ENCODE measurements around the gene MLLT10.

The MLLT10 gene

GRCh38 chr10:21677551-21677950 lies 143.5 kb downstream of the MLLT10 start:
- no peak for TF ChIP-seq CTCF (IDR thresholded peaks at IDR 0.05)
- Histone ChIP-seq H3K27ac (no peak overlapping the region), H3K4me3 (no peak overlapping the region)
- DNase-seq (ENCODE audit: low spot score): no peak

- no peak for DNase-seq (ENCODE audit: low spot score)
- no peak for TF ChIP-seq CTCF (IDR thresholded peaks at IDR 0.05)
- no peak overlapping the region for H3K27ac ChIP-seq
- H3K4me3 ChIP-seq: no peak overlapping the region
These were observed 147.1 kb downstream of the MLLT10 start for GRCh38 chr10:21681156-21681555.

GRCh38 chr10:21687266-21688008 lies 153.4 kb downstream of the MLLT10 start:
- no peak for TF ChIP-seq CTCF (IDR thresholded peaks at IDR 0.05)
- DNase-seq (ENCODE audit: low spot score): no peak
- no peak overlapping the region for H3K27ac ChIP-seq
- no peak overlapping the region for H3K4me3 ChIP-seq

GRCh38 chr10:21688009-21688332 lies 153.9 kb downstream of the MLLT10 start:
- no peak overlapping the region for H3K27ac ChIP-seq
- DNase-seq (ENCODE audit: low spot score): no peak
- no peak overlapping the region for H3K4me3 ChIP-seq
- TF ChIP-seq CTCF (IDR thresholded peaks at IDR 0.05): no peak

- H3K4me3 ChIP-seq: no peak overlapping the region
- TF ChIP-seq CTCF (IDR thresholded peaks at IDR 0.05): no peak
- DNase-seq (ENCODE audit: low spot score): no peak
- no peak overlapping the region for H3K27ac ChIP-seq
These were observed 154.8 kb downstream of the MLLT10 start for GRCh38 chr10:21688870-21689269.

GRCh38 chr10:21689881-21690280 lies 155.8 kb downstream of the MLLT10 start:
- DNase-seq (ENCODE audit: low spot score): no peak
- no peak overlapping the region for H3K27ac ChIP-seq
- no peak for TF ChIP-seq CTCF (IDR thresholded peaks at IDR 0.05)

GRCh38 chr10:21692916-21693315 lies 158.9 kb downstream of the MLLT10 start:
- TF ChIP-seq CTCF (IDR thresholded peaks at IDR 0.05): no peak
- DNase-seq (ENCODE audit: low spot score): no peak
- Histone ChIP-seq H3K27ac (no peak overlapping the region), H3K4me3 (no peak overlapping the region)

More at GRCh38 chr10:21689881-21690280, 155.8 kb downstream of the MLLT10 start:
- H3K4me3 ChIP-seq: no peak overlapping the region
